GM19043 (cell line): Measurements from ENCODE around the gene ZNF644.

Experiments
- ATAC-seq: cut with Tn5 transposase; IDR thresholded peaks from one replicate; pipeline ENCODE4 v1.9.1; 2021; ENCODE audit warnings: low read depth; ENCODE audit not compliant: unreplicated experiment

The ZNF644 gene

GRCh38 chr1:90990779-90991178 lies 31.1 kb downstream of the ZNF644 start:
- ATAC-seq: no peak

- peak; percentile 50 for ATAC-seq
These were observed 31.8 kb downstream of the ZNF644 start for GRCh38 chr1:90989990-90990389.

- ATAC-seq: no peak
These were observed 32.5 kb downstream of the ZNF644 start for GRCh38 chr1:90989302-90989701.

GRCh38 chr1:90987841-90988240 lies 34.0 kb downstream of the ZNF644 start:
- ATAC-seq: no peak

GRCh38 chr1:90986953-90987352 lies 34.9 kb downstream of the ZNF644 start:
- no peak for ATAC-seq

GRCh38 chr1:90977522-90977921 lies 44.3 kb downstream of the ZNF644 start:
- no peak for ATAC-seq

GRCh38 chr1:90973897-90974798 lies 47.7 kb downstream of the ZNF644 start:
- ATAC-seq: no peak

- no peak for ATAC-seq
These were observed 51.6 kb downstream of the ZNF644 start for GRCh38 chr1:90970208-90970607.

GRCh38 chr1:90969241-90969640 lies 52.6 kb downstream of the ZNF644 start:
- no peak for ATAC-seq

GRCh38 chr1:90964444-90965035 lies 57.3 kb downstream of the ZNF644 start:
- no peak for ATAC-seq

- ATAC-seq: no peak
These were observed 58.2 kb downstream of the ZNF644 start for GRCh38 chr1:90963651-90964050.

GRCh38 chr1:90963236-90963635 lies 58.6 kb downstream of the ZNF644 start:
- ATAC-seq: no peak

- ATAC-seq: peak; percentile 46
These were observed 62.3 kb downstream of the ZNF644 start for GRCh38 chr1:90959352-90960206.

- ATAC-seq: no peak
These were observed 64.3 kb downstream of the ZNF644 start for GRCh38 chr1:90957497-90957896.

- ATAC-seq: no peak
These were observed 66.1 kb downstream of the ZNF644 start for GRCh38 chr1:90955769-90956168.

- ATAC-seq: no peak
These were observed 68.9 kb downstream of the ZNF644 start for GRCh38 chr1:90952906-90953305.

GRCh38 chr1:90951009-90951408 lies 70.8 kb downstream of the ZNF644 start:
- ATAC-seq: no peak

GRCh38 chr1:90948301-90948700 lies 73.5 kb downstream of the ZNF644 start:
- ATAC-seq: no peak

- ATAC-seq: no peak
These were observed 75.2 kb downstream of the ZNF644 start for GRCh38 chr1:90946630-90947029.

- no peak for ATAC-seq
These were observed 76.5 kb downstream of the ZNF644 start for GRCh38 chr1:90945287-90945686.

- no peak for ATAC-seq
These were observed 77.9 kb downstream of the ZNF644 start for GRCh38 chr1:90943966-90944365.
